SU-DHL-6 (cell line): Measurements from ENCODE around the gene NUDT16.

Source experiments
- CTCF ChIP-seq: fragments of 200-600 bp; sonication (generic); IDR thresholded peaks from one replicate; pipeline ENCODE4 v1.5.1; 2017; ENCODE audit warnings: antibody characterized with exemption, mild to moderate bottlenecking, low read length, moderate library complexity; ENCODE audit not compliant: insufficient read depth, poor library complexity, severe bottlenecking
- EZH2phosphoT487 ChIP-seq: fragments of 200-600 bp; sonication (generic), shearing (Covaris generic); conservative IDR thresholded peaks from 2 replicates; pipeline ENCODE4 v1.6.1; 2018; ENCODE audit warnings: mild to moderate bottlenecking, antibody characterized with exemption, low read length, moderate library complexity, mixed read lengths

GRCh38 chr3:131405411-131405810 is 23.8 kb downstream of the NUDT16 start:
- TF ChIP-seq EZH2phosphoT487 (no peak), CTCF (no peak)
